AG04449 (cell line): ENCODE measurements around the gene GPR148.

Experiments
- CTCF ChIA-PET: fragments of 350-600 bp; formaldehyde crosslinking; extraction: SDS; loops from one replicate; lab custom pipeline; 2021; ENCODE audit warnings: antibody characterized with exemption; lab: Yijun Ruan, JAX
- POLR2A ChIA-PET: fragments of 400-600, 350-600 bp; formaldehyde crosslinking; extraction: SDS; loops from one replicate; lab custom pipeline; 2020; ENCODE audit warnings: antibody characterized with exemption, inconsistent platforms; lab: Yijun Ruan, JAX
- DNase-seq: peaks from one replicate; pipeline ENCODE4 v3.0.0-alpha.2; 2010; ENCODE audit warnings: low read depth, low spot score
- H3K4me3 ChIP-seq: 2 replicates; pipeline ENCODE4 v1.5.1; 2011; ENCODE audit warnings: low read depth, mild to moderate bottlenecking, control low read depth, low read length
- TF ChIP-seq, protein P1 (sequence below): IDR thresholded peaks from one replicate; pipeline ENCODE4 v1.5.1; 2011; ENCODE audit warnings: mild to moderate bottlenecking, moderate library complexity, low read length, control low read depth, inconsistent platforms; ENCODE audit not compliant: insufficient read depth; ENCODE audit errors: missing control alignments

The GPR148 gene

DNA sequence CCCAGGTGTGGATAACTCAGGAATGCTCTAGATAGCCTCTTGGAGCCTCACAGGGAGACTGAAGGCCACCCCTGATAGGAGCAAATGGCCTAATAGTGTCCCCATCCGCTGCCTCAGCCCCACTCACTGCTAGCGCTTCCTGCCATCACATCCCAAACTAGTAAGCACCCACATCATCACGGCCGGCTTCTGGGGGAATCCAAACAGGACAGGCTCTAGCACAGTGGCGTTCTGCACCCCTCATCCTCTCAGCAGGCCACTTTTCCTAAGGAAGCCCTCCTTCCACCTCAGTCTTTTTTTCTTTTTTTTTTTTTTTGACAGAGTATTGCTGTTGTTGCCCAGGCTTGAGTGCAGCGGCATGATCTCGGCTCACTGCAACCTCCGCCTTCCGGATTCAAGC is 20.2 kb downstream of the GPR148 start:
- DNase-seq, result no peak
- POLR2A ChIA-PET, result no interaction called here
- CTCF ChIA-PET, result no interaction called here
- no peak overlapping the region for H3K4me3 ChIP-seq
- TF ChIP-seq, protein P1, sequence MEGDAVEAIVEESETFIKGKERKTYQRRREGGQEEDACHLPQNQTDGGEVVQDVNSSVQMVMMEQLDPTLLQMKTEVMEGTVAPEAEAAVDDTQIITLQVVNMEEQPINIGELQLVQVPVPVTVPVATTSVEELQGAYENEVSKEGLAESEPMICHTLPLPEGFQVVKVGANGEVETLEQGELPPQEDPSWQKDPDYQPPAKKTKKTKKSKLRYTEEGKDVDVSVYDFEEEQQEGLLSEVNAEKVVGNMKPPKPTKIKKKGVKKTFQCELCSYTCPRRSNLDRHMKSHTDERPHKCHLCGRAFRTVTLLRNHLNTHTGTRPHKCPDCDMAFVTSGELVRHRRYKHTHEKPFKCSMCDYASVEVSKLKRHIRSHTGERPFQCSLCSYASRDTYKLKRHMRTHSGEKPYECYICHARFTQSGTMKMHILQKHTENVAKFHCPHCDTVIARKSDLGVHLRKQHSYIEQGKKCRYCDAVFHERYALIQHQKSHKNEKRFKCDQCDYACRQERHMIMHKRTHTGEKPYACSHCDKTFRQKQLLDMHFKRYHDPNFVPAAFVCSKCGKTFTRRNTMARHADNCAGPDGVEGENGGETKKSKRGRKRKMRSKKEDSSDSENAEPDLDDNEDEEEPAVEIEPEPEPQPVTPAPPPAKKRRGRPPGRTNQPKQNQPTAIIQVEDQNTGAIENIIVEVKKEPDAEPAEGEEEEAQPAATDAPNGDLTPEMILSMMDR, result no peak

DNA sequence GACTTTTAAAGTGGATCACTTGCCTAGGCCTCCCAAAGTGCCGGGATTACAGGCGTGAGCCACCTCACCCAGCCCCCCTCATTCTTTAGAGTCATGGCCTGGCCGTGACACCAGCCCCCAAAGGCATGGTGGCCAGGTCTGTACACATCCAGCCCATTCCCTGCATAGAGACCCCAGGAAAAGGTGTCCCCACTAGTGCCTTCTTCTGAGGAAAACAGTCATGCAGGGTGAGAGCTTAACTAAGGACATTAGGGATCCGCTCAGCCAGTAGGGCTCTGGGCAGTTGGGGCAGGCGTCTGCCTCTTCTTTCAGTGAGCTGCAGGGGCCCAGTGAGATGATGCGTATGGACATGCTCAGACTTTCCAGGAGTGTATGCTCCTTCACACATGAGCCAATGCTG is 20.8 kb downstream of the GPR148 start:
- TF ChIP-seq, protein P1, result no peak
- POLR2A ChIA-PET, result no interaction called here
- DNase-seq, result no peak
- CTCF ChIA-PET, result no interaction called here
- no peak overlapping the region for H3K4me3 ChIP-seq

DNA sequence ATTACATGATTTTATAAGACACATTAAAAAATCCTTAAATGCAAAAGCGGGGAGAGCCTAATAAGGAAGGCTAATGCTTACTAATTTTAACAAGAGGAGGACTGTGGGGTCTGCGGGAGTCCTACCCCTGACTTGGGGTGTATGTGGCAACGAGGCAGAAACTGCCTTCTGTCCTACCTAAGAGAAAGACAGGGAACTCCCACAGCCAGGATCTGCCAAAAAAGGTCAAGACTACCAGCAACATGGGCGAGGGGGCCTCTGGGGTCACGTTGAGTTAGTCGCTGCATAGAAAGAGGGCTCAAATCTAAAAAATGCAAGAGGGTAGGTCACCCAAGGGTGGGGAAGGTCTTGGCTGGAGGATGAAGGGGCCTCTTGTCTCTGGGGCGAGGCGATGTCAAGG is 25.9 kb downstream of the GPR148 start:
- TF ChIP-seq, protein P1, result no peak
- CTCF ChIA-PET, result no interaction called here
- no peak for DNase-seq
- POLR2A ChIA-PET, result no interaction called here
- no peak overlapping the region for H3K4me3 ChIP-seq

DNA sequence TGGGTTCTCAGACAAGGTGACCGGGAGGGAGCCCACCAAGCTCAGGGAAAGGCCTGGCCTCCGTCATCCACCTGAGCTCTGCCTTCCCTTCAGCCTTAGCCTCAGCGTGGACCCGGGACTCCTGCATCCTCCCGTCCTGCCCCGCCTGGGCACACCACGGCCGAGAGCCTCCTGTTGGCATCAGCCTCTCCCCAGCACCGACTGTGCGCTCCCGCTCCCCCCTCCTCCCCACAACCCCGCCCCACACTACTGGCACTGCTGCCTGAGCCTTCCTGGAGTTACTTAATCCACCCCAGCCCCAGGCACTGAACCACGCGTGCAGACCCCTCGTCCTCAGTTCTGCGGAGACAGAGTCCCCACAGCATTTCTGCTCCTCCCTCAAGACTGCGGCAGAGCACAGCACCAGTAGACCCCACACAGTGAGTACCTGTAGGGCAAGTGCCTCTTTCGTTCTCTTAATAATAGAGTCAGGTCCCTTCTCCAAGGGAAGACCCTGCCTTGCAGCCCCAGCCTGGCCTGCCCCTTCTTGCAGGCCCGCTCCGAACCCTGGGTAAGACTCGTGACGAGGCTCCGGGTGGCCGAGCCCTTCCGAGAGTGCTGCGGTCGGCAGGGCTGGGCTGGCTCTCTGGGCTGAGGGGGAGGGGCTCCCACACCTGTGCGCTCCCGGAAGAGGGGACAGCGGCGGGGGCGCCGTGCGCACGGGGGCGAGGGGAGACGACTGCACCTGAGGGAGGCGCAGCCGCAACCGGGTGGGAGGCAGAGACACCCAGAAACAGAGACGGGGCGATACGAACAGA is 26.6 kb downstream of the GPR148 start, which contains the start of gene AMER3:
Gene AMER3 (plus strand): TSS at position 285 of the 797 bp plus-strand sequence. CDS start 6,533 bp downstream, outside the sequence.
- ChIA-PET POLR2A (no interaction called here), CTCF (no interaction called here)
- DNase-seq, result no peak
- no peak within 1 kb of the TSS for H3K4me3 ChIP-seq
- TF ChIP-seq, protein P1, result no peak

DNA sequence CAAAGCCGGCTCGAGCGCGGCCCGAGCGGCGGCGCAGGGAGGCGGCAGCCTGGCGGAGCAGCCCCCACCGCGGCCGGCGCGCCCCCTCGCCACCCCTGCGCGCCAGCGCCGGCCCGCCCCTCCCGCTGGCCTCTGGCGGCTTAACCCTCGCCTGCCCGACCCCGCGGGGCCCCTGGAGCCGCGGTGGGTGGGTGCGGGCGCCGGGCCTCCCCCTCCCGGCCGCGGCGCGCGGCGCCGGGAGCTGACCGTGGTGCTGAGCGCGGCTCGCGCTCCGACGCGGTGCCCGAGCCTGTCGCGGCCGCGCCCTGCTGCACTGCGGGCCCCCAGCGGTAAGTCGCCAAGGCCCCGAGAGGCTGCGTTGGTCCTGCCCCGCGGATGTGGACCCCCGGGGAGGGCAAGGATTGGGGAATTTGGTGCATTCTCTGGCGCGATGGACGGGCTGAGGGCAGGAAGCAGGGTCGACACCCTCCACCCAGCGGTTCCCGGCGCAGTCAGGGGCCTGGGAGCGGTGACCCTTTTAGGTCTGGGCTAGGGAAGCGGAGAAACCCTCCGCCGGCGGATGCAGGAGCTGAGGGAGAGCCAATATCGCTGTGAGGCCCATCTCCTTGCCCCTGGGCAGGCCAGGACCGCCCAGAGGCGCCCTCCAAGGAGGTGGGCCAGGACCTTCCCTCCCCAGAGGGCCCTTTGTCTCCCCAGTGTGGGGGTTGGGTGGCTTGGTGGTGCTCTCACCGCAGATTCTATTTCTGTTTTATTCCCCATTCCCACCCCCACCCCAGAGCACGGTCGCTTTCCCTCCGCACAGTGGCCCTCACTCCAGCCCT is 27.4 kb downstream of the GPR148 start:
- no peak overlapping the region for H3K4me3 ChIP-seq
- no peak for DNase-seq
- CTCF ChIA-PET, result no interaction called here
- POLR2A ChIA-PET, result no interaction called here
- TF ChIP-seq, protein P1, result no peak
